Dermis blood vessel endothelial cell (primary cell): ENCODE data around the gene PTTG1IP. TPM values are rescaled to one million over a fixed set of nuclear protein-coding genes. Genes with fewer than 3 reads are reported as not detected.

Experiments used
- DNase-seq: peaks from one replicate; pipeline ENCODE4 v3.0.0; 2010
- total RNA-seq: library from RNA; depleted of rRNA; stranded (reverse); fragments of >200 nt; gene quantifications from 2 replicates; pipeline ENCODE4 v1.2.3, GENCODE V29; 2014

PTTG1IP gene
- total RNA-seq, 1 donor from 2014 or later = 528 TPM

GRCh38 chr21:44894687-44895302 is 21.3 kb upstream of the PTTG1IP start:
- no peak for DNase-seq

- no peak for DNase-seq
Measured at GRCh38 chr21:44893948-44894656, 20.6 kb upstream of the PTTG1IP start.

GRCh38 chr21:44893278-44893556 is 19.7 kb upstream of the PTTG1IP start:
- DNase-seq = no peak

- DNase-seq = peak; percentile 75
Measured at GRCh38 chr21:44892536-44893277, 19.2 kb upstream of the PTTG1IP start.

GRCh38 chr21:44892095-44892494 is 18.6 kb upstream of the PTTG1IP start:
- no peak for DNase-seq

- no peak for DNase-seq
Measured at GRCh38 chr21:44891631-44892031, 18.1 kb upstream of the PTTG1IP start.

- DNase-seq = no peak
Measured at GRCh38 chr21:44890961-44891541, 17.6 kb upstream of the PTTG1IP start.

GRCh38 chr21:44890338-44890931 is 16.9 kb upstream of the PTTG1IP start:
- no peak for DNase-seq

- DNase-seq = no peak
Measured at GRCh38 chr21:44889625-44890337, 16.3 kb upstream of the PTTG1IP start.

- DNase-seq = no peak
Measured at GRCh38 chr21:44888581-44889550, 15.4 kb upstream of the PTTG1IP start.

GRCh38 chr21:44887807-44888580 is 14.5 kb upstream of the PTTG1IP start:
- DNase-seq = no peak

GRCh38 chr21:44887126-44887806 is 13.8 kb upstream of the PTTG1IP start:
- DNase-seq = no peak

GRCh38 chr21:44886113-44887075 is 12.9 kb upstream of the PTTG1IP start:
- DNase-seq = no peak

- no peak for DNase-seq
Measured at GRCh38 chr21:44885615-44886014, 12.1 kb upstream of the PTTG1IP start.

- no peak for DNase-seq
Measured at GRCh38 chr21:44884097-44884496, 10.6 kb upstream of the PTTG1IP start.

- no peak for DNase-seq
Measured at GRCh38 chr21:44883250-44883649, 9.8 kb upstream of the PTTG1IP start.

GRCh38 chr21:44881198-44881872 is 7.8 kb upstream of the PTTG1IP start:
- peak; percentile 37 for DNase-seq
